C4-2B (cell line): ENCODE results near the gene CHRNA3.

ENCODE experiments used
- ZFX ChIP-seq: fragments of 450-650 bp; IDR thresholded peaks from 2 replicates; pipeline ENCODE4 v1.6.1; 2017
- TF ChIP-seq, protein P1 (sequence below): fragments of 450-650 bp; conservative IDR thresholded peaks from 2 replicates; pipeline ENCODE4 v1.5.1; 2017; ENCODE audit warnings: mild to moderate bottlenecking

DNA sequence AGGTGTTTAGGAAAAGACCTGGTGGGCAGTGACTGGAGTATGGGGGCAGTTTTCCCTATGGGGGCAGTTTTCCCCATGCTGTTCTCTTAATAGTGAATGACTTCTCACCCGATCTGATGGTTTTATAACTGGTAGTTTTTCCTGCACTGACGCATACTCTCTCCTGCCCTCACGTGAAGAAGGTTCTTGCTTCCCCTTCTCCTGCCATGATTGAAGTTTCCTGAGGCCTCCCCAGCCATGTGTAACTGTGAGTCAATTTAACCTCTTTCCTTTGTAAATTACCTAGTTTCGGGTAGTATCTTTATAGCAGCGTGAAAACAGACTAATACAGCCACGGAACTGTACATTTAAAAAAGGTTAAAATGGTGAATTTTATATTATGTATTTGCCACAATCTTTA, 45.2 kb upstream of the CHRNA3 start:
- TF ChIP-seq, protein P1, sequence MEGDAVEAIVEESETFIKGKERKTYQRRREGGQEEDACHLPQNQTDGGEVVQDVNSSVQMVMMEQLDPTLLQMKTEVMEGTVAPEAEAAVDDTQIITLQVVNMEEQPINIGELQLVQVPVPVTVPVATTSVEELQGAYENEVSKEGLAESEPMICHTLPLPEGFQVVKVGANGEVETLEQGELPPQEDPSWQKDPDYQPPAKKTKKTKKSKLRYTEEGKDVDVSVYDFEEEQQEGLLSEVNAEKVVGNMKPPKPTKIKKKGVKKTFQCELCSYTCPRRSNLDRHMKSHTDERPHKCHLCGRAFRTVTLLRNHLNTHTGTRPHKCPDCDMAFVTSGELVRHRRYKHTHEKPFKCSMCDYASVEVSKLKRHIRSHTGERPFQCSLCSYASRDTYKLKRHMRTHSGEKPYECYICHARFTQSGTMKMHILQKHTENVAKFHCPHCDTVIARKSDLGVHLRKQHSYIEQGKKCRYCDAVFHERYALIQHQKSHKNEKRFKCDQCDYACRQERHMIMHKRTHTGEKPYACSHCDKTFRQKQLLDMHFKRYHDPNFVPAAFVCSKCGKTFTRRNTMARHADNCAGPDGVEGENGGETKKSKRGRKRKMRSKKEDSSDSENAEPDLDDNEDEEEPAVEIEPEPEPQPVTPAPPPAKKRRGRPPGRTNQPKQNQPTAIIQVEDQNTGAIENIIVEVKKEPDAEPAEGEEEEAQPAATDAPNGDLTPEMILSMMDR = no peak
- no peak for TF ChIP-seq ZFX
